HEK293T (cell line): ENCODE measurements around the gene CCDC34.

Experiments used
- CTCF ChIA-PET: fragments of 350-600 bp; formaldehyde crosslinking; extraction: SDS; loops from one replicate; lab custom pipeline; 2021; ENCODE audit warnings: antibody characterized with exemption, inconsistent platforms; lab: Yijun Ruan, JAX
- POLR2A ChIA-PET: fragments of 350-600 bp; formaldehyde crosslinking; extraction: SDS; loops from one replicate; lab custom pipeline; 2020; ENCODE audit warnings: antibody characterized with exemption, inconsistent platforms; lab: Yijun Ruan, JAX
- DNase-seq: peaks from one replicate; pipeline ENCODE4 v3.0.0; 2012; ENCODE audit warnings: mixed read lengths; ENCODE audit errors: extremely low spot score
- ARNT ChIP-seq: fragments of 450-650 bp; IDR thresholded peaks from 2 replicates; pipeline ENCODE4 v1.6.1; 2017; ENCODE audit warnings: mild to moderate bottlenecking
- BHLHE40 ChIP-seq: fragments of 450-650 bp; IDR thresholded peaks from 2 replicates; pipeline ENCODE4 v1.6.1; 2016; ENCODE audit warnings: mild to moderate bottlenecking, moderate library complexity, borderline replicate concordance
- CTBP1 ChIP-seq: fragments of 450-650 bp; IDR thresholded peaks from 2 replicates; pipeline ENCODE4 v1.6.1; 2016; ENCODE audit warnings: borderline replicate concordance
- ELF4 ChIP-seq: fragments of 450-650 bp; IDR thresholded peaks from 2 replicates; pipeline ENCODE4 v1.6.1; 2017; ENCODE audit warnings: antibody characterized with exemption
- FOXA1 ChIP-seq: fragments of 450-650 bp; IDR thresholded peaks from 2 replicates; pipeline ENCODE4 v1.6.1; 2016; ENCODE audit warnings: mild to moderate bottlenecking
- FOXK2 ChIP-seq: fragments of 450-650 bp; IDR thresholded peaks from 2 replicates; pipeline ENCODE4 v1.6.1; 2016; ENCODE audit warnings: mild to moderate bottlenecking
- FOXM1 ChIP-seq: fragments of 450-650 bp; IDR thresholded peaks from 2 replicates; pipeline ENCODE4 v1.6.1; 2017; ENCODE audit warnings: mild to moderate bottlenecking, borderline replicate concordance
- HDGF ChIP-seq: fragments of 450-650 bp; IDR thresholded peaks from 2 replicates; pipeline ENCODE4 v1.6.1; 2017; ENCODE audit warnings: antibody characterized with exemption, borderline replicate concordance
- L3MBTL2 ChIP-seq: fragments of 450-650 bp; conservative IDR thresholded peaks from 2 replicates; pipeline ENCODE4 v1.6.1; 2016; ENCODE audit warnings: mild to moderate bottlenecking
- LEF1 ChIP-seq: fragments of 450-650 bp; IDR thresholded peaks from 2 replicates; pipeline ENCODE4 v1.6.1; 2017; ENCODE audit warnings: mild to moderate bottlenecking, borderline replicate concordance
- NFRKB ChIP-seq: fragments of 450-650 bp; IDR thresholded peaks from 2 replicates; pipeline ENCODE4 v1.6.1; 2016; ENCODE audit warnings: mild to moderate bottlenecking, moderate library complexity
- SP1 ChIP-seq: fragments of 450-650 bp; IDR thresholded peaks from 2 replicates; pipeline ENCODE4 v1.6.1; 2017
- SUZ12 ChIP-seq: fragments of 450-650 bp; IDR thresholded peaks from 2 replicates; pipeline ENCODE4 v1.6.1; 2016; ENCODE audit warnings: mild to moderate bottlenecking
- TARDBP ChIP-seq: fragments of 450-650 bp; IDR thresholded peaks from 2 replicates; pipeline ENCODE4 v1.6.1; 2016
- ZNF384 ChIP-seq: fragments of 450-650 bp; IDR thresholded peaks from 2 replicates; pipeline ENCODE4 v1.6.1; 2016
- TF ChIP-seq, protein P1 (sequence below): fragments of 450-650 bp; IDR thresholded peaks from 2 replicates; pipeline ENCODE4 v1.6.1; 2016

Gene CCDC34

DNA sequence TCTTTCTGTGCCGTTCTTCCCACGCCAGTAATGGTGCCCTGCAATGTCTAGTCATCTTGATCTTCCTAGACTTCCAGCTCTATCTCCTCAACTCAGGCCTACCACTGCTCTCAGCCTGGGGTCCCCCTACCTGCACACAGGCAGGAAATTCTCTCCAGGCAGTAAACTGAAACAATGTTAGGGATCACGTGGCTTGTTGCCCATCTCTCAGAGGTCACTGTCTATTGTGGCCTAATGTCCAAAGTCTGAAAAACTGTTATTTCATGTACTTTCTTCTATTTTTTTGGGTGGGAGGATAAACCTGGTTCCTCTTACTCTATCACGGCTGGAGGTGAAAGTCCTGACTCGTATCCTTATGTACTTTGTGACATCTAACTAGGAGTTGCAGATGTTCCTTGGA, 59.1 kb downstream of the CCDC34 start:
- TF ChIP-seq HDGF: no peak
- POLR2A ChIA-PET: no interaction called here
- no peak for DNase-seq
- CTCF ChIA-PET: no interaction called here

DNA sequence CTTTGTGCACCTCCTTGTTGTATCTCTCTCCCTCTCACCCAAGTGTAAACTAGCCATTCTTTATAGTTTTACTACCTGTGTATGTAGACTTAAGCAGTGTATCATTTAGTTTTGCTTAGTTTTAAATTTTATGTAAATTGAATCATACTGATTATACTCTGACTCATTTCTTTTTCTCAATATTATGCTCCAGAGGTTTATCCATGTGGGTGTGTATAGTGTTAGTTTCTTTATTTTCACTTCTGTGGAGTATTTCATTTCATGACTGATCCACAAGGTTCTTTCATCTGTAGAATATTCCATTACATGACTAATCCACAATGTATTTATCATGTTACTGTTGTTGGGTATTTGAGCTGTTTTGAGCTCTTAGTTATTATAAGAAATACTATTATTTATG, 62.0 kb downstream of the CCDC34 start:
- no peak for DNase-seq
- CTCF ChIA-PET: no interaction called here
- TF ChIP-seq FOXM1 (no peak), ELF4 (no peak), HDGF (no peak), BHLHE40 (no peak), SUZ12 (no peak), ZNF384 (no peak), SP1 (no peak), ARNT (no peak), LEF1 (no peak), TARDBP (no peak), FOXK2 (no peak), NFRKB (no peak), CTBP1 (no peak), L3MBTL2 (no peak), FOXA1 (no peak)
- TF ChIP-seq, protein P1, sequence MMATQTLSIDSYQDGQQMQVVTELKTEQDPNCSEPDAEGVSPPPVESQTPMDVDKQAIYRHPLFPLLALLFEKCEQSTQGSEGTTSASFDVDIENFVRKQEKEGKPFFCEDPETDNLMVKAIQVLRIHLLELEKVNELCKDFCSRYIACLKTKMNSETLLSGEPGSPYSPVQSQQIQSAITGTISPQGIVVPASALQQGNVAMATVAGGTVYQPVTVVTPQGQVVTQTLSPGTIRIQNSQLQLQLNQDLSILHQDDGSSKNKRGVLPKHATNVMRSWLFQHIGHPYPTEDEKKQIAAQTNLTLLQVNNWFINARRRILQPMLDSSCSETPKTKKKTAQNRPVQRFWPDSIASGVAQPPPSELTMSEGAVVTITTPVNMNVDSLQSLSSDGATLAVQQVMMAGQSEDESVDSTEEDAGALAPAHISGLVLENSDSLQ: no peak
- POLR2A ChIA-PET: no interaction called here

DNA sequence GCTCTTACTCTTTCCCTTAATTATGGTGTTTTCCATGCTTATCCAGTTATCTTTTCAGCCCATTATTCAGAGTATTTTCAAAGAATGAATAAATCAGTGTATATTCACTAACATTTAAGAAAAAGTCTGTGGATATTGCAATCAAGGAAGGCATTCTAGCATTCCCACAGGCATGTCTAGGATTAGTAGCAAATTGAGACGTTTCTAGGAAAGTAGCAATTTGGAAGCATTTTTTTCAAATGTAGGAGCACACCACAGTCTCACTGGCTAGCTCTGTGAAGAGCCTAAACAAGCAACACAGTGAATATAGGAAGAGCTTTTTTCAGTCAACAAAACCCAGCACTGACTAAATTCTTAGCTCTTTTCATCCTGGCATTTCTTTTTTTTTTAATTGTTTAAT, 65.4 kb downstream of the CCDC34 start:
- DNase-seq: no peak
- CTCF ChIA-PET: interaction anchor here (0.7 to 1.0 kb wide), 3 partner anchors 83 to 188 kb away, joined by 3 to 8 read pairs (median 3); no protein-coding TSS in a partner anchor
- POLR2A ChIA-PET: no interaction called here
- TF ChIP-seq L3MBTL2 (no peak), NFRKB (no peak), CTBP1 (no peak), LEF1 (no peak), BHLHE40 (no peak), FOXM1 (no peak), FOXK2 (no peak)

DNA sequence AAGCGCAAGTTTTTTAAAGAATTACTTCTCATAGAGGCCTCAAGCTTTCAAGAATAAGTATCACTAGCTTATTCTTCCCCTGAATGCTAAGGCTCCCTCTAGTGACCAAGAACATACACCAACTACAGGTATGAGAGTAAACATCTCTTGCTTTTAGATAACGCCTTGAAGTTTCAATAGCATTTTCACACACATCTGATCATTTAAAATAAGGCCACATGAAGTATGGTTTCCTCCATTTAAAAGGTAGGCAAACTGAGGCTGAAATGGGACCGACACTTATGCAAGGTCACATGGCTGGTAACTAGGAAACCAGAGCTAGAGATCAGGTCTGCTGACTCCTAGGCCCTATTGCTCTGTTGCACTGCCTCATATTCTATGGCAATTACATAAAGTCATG, 66.5 kb downstream of the CCDC34 start:
- TF ChIP-seq FOXK2 (no peak), NFRKB (no peak), TARDBP (no peak), CTBP1 (no peak), BHLHE40 (no peak), L3MBTL2 (no peak), LEF1 (no peak)
- ChIA-PET CTCF (interaction anchor here (0.6 to 2.0 kb wide), 34 partner anchors 9 to 190 kb away, joined by 3 to 19 read pairs (median 4); partner anchors contain the start of gene LGR4), POLR2A (interaction anchor here (0.8 kb wide), 1 partner anchor 63 kb away, joined by 4 read pairs; no protein-coding TSS in a partner anchor)
- DNase-seq: peak; percentile 43

DNA sequence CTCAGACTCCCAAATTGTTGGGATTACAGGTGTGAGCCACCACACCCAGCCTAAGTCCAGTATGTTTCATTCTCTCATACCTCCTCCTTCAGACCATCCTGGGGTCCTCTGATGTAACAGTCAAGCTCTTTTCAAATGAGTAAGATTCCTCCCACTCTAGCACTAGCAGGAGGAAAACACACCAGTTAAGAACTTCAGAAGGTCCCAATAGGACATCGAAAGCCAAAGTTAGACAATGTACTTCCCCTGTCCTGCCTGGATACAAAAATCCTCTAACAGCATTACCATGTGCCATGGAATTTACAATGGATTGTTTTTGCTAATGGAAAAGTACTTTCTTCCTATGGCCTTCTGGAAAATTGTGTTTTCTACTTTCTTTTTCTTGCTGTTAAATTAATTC, 67.1 kb downstream of the CCDC34 start:
- CTCF ChIA-PET: interaction anchor here (0.6 to 2.0 kb wide), 34 partner anchors 8 to 190 kb away, joined by 3 to 19 read pairs (median 4); partner anchors contain the start of gene LGR4
- no peak for DNase-seq
- no peak for TF ChIP-seq ARNT
- no peak for TF ChIP-seq TARDBP
- TF ChIP-seq, protein P1: no peak
- no peak for TF ChIP-seq ELF4
- no peak for TF ChIP-seq HDGF
- TF ChIP-seq SP1: no peak
- no peak for TF ChIP-seq ZNF384
- TF ChIP-seq LEF1: no peak
- no peak for TF ChIP-seq FOXA1
- no peak for TF ChIP-seq SUZ12
- no peak for TF ChIP-seq FOXK2
- no peak for TF ChIP-seq L3MBTL2
- no peak for TF ChIP-seq BHLHE40
- no peak for TF ChIP-seq CTBP1
- TF ChIP-seq NFRKB: no peak
- no peak for TF ChIP-seq FOXM1
- POLR2A ChIA-PET: interaction anchor here (0.8 kb wide), 1 partner anchor 62 kb away, joined by 4 read pairs; no protein-coding TSS in a partner anchor

DNA sequence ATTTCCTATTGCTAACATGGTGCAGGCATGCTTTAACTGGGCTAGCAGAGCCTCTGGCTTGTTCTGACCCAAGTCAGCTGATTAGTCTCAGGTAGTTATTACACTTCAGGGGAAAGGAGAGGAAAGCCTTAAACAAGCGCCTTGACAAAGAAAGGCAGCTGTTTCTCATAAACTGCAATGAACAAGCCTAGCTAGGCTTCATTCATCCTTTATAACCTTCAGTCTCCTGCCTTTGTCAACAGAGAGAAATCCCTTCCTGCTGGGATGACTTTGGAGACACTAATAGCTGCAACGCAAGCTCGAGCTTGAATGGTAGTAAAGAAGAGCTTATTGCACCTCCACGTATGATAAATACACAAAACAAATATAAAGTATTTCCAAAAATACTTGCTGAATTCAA, 68.4 kb downstream of the CCDC34 start:
- CTCF ChIA-PET: interaction anchor here (0.7 to 2.0 kb wide), 3 partner anchors 11 to 101 kb away, joined by 3 to 5 read pairs (median 3); no protein-coding TSS in a partner anchor
- POLR2A ChIA-PET: interaction anchor here (1.8 kb wide), 1 partner anchor 60 kb away, joined by 4 read pairs; no protein-coding TSS in a partner anchor
- TF ChIP-seq ARNT: no peak
- TF ChIP-seq FOXM1: no peak
- TF ChIP-seq SP1: no peak
- TF ChIP-seq L3MBTL2: no peak
- no peak for DNase-seq
